ENCODE results near the gene TTYH2.

TTYH2 gene

GRCh38 chr17:74272731-74273201 is 59.4 kb downstream of the TTYH2 start:
- no peaks in the 10 kb centered on the region for H3K9me2 ChIP-seq (replicated peaks; ENCODE audit: insufficient read depth, low read length)
- H3K9ac ChIP-seq (ENCODE audit: low read length): no peak overlapping the region
- TF ChIP-seq EZH2phosphoT487 (conservative IDR thresholded peaks at IDR 0.05; ENCODE audit: low read length) (no peak), CTCF (IDR thresholded peaks at IDR 0.05; ENCODE audit: insufficient read depth, low read length, poor library complexity, severe bottlenecking) (no peak)
- H3K4me3 ChIP-seq (ENCODE audit: insufficient read depth, low read length, poor library complexity, severe bottlenecking): no peak overlapping the region
- H3K36me3 ChIP-seq (ENCODE audit: low read length): no peaks in the 10 kb centered on the region
- H4K20me1 ChIP-seq (ENCODE audit: low read depth, low read length): no peaks in the 10 kb centered on the region
- no peaks in the 10 kb centered on the region for H3K79me2 ChIP-seq (ENCODE audit: insufficient read depth, low read length)
- no peak overlapping the region for H2AFZ ChIP-seq (ENCODE audit: low read depth, low read length, severe bottlenecking)
- H3K9me3 ChIP-seq (ENCODE audit: insufficient read depth, low read length): no peaks in the 10 kb centered on the region
- H3K4me2 ChIP-seq (ENCODE audit: low read depth, low read length, poor library complexity, severe bottlenecking): no peak overlapping the region
- H3F3A ChIP-seq (ENCODE audit: insufficient read depth): no peaks in the 10 kb centered on the region
- H3K27me3 ChIP-seq (ENCODE audit: low read length): no peaks in the 10 kb centered on the region
- no peak overlapping the region for H3K27ac ChIP-seq (ENCODE audit: low read depth, low read length)

- no peaks in the 10 kb centered on the region for H3K79me2 ChIP-seq (ENCODE audit: insufficient read depth, low read length)
- no peaks in the 10 kb centered on the region for H3K27me3 ChIP-seq (ENCODE audit: low read length)
- TF ChIP-seq EZH2phosphoT487 (conservative IDR thresholded peaks at IDR 0.05; ENCODE audit: low read length): no peak
- H3K36me3 ChIP-seq (ENCODE audit: low read length): no peaks in the 10 kb centered on the region
- H3K4me3 ChIP-seq (ENCODE audit: insufficient read depth, low read length, poor library complexity, severe bottlenecking): no peak within 1 kb of the TSS
- H3K9me3 ChIP-seq (ENCODE audit: insufficient read depth, low read length): no peaks in the 10 kb centered on the region
- H3K9me2 ChIP-seq (replicated peaks; ENCODE audit: insufficient read depth, low read length): no peaks in the 10 kb centered on the region
- no peak within 1 kb of the TSS for H3K27ac ChIP-seq (ENCODE audit: low read depth, low read length)
- no peaks in the 10 kb centered on the region for H4K20me1 ChIP-seq (ENCODE audit: low read depth, low read length)
- H3K9ac ChIP-seq (ENCODE audit: low read length): no peak within 1 kb of the TSS
- H3K4me2 ChIP-seq (ENCODE audit: low read depth, low read length, poor library complexity, severe bottlenecking): no peak within 1 kb of the TSS
- no peak within 1 kb of the TSS for H2AFZ ChIP-seq (ENCODE audit: low read depth, low read length, severe bottlenecking)
- H3F3A ChIP-seq (ENCODE audit: insufficient read depth): no peaks in the 10 kb centered on the region
Measured at GRCh38 chr17:74274060-74274708, 60.8 kb downstream of the TTYH2 start, which contains the start of gene DNAI2. Gene DNAI2 (plus strand): TSS chr17:74274234. CDS start chr17:74281818, 7,584 bp downstream.

GRCh38 chr17:74274709-74275340 is 61.5 kb downstream of the TTYH2 start:
- H3K79me2 ChIP-seq (ENCODE audit: insufficient read depth, low read length): no peaks in the 10 kb centered on the region
- H3K9me2 ChIP-seq (replicated peaks; ENCODE audit: insufficient read depth, low read length): no peaks in the 10 kb centered on the region
- H3K9me3 ChIP-seq (ENCODE audit: insufficient read depth, low read length): no peaks in the 10 kb centered on the region
- H3K4me3 ChIP-seq (ENCODE audit: insufficient read depth, low read length, poor library complexity, severe bottlenecking): no peak overlapping the region
- no peaks in the 10 kb centered on the region for H3F3A ChIP-seq (ENCODE audit: insufficient read depth)
- no peak overlapping the region for H2AFZ ChIP-seq (ENCODE audit: low read depth, low read length, severe bottlenecking)
- no peaks in the 10 kb centered on the region for H4K20me1 ChIP-seq (ENCODE audit: low read depth, low read length)
- H3K27ac ChIP-seq (ENCODE audit: low read depth, low read length): no peak overlapping the region
- no peak overlapping the region for H3K9ac ChIP-seq (ENCODE audit: low read length)
- no peaks in the 10 kb centered on the region for H3K27me3 ChIP-seq (ENCODE audit: low read length)
- no peak overlapping the region for H3K4me2 ChIP-seq (ENCODE audit: low read depth, low read length, poor library complexity, severe bottlenecking)
- TF ChIP-seq EZH2phosphoT487 (conservative IDR thresholded peaks at IDR 0.05; ENCODE audit: low read length) (no peak), CTCF (IDR thresholded peaks at IDR 0.05; ENCODE audit: insufficient read depth, low read length, poor library complexity, severe bottlenecking) (no peak)
- no peaks in the 10 kb centered on the region for H3K36me3 ChIP-seq (ENCODE audit: low read length)

GRCh38 chr17:74276051-74276476 is 62.7 kb downstream of the TTYH2 start:
- H3K27me3 ChIP-seq (ENCODE audit: low read length): no peaks in the 10 kb centered on the region
- TF ChIP-seq CTCF (IDR thresholded peaks at IDR 0.05; ENCODE audit: insufficient read depth, low read length, poor library complexity, severe bottlenecking): no peak
- no peak for TF ChIP-seq EZH2phosphoT487 (conservative IDR thresholded peaks at IDR 0.05; ENCODE audit: low read length)
- H3K4me2 ChIP-seq (ENCODE audit: low read depth, low read length, poor library complexity, severe bottlenecking): no peak overlapping the region
- H3K9ac ChIP-seq (ENCODE audit: low read length): no peak overlapping the region
- H3K79me2 ChIP-seq (ENCODE audit: insufficient read depth, low read length): no peaks in the 10 kb centered on the region
- no peaks in the 10 kb centered on the region for H3K9me3 ChIP-seq (ENCODE audit: insufficient read depth, low read length)
- H2AFZ ChIP-seq (ENCODE audit: low read depth, low read length, severe bottlenecking): no peak overlapping the region
- no peak overlapping the region for H3K27ac ChIP-seq (ENCODE audit: low read depth, low read length)
- H3F3A ChIP-seq (ENCODE audit: insufficient read depth): no peaks in the 10 kb centered on the region
- no peaks in the 10 kb centered on the region for H4K20me1 ChIP-seq (ENCODE audit: low read depth, low read length)
- H3K36me3 ChIP-seq (ENCODE audit: low read length): no peaks in the 10 kb centered on the region
- H3K4me3 ChIP-seq (ENCODE audit: insufficient read depth, low read length, poor library complexity, severe bottlenecking): no peak overlapping the region
- H3K9me2 ChIP-seq (replicated peaks; ENCODE audit: insufficient read depth, low read length): no peaks in the 10 kb centered on the region
